Activated CD4-positive, alpha-beta T cell treated with anti-CD3 and anti-CD28 coated beads, Interleukin-2, amount 50 U/mL, for 4 hours (primary cell): ENCODE data around the gene TUBB.

ENCODE experiments used
- DNase-seq, 2 experiments: peaks; one replicate each; pipeline ENCODE4 v3.0.0-alpha.2; 2020

The TUBB gene

GRCh38 chr6:30719791-30720737, at the start of gene TUBB:
TUBB (plus strand) TSS chr6:30720352; CDS start chr6:30720507, 155 bp downstream.
- peak; percentile 91 to 92 for DNase-seq

- no peak for DNase-seq
These were observed 49.2 kb upstream of the TUBB start for GRCh38 chr6:30670760-30671527.

- DNase-seq = peak; percentile 86 to 87
These were observed 47.5 kb upstream of the TUBB start, which contains the start of gene DHX16 for GRCh38 chr6:30672445-30673253. DHX16 (minus strand) TSS chr6:30673006; CDS start chr6:30672841, 165 bp downstream.

- DNase-seq = no peak
These were observed 43.4 kb upstream of the TUBB start for GRCh38 chr6:30676660-30677285.

GRCh38 chr6:30678964-30679726, 41.0 kb upstream of the TUBB start:
- DNase-seq = peak; percentile 89 to 90

GRCh38 chr6:30679765-30680535, 40.2 kb upstream of the TUBB start:
- no peak for DNase-seq

- no peak for DNase-seq
These were observed 38.4 kb upstream of the TUBB start for GRCh38 chr6:30681766-30682142.

GRCh38 chr6:30682143-30683117, 37.7 kb upstream of the TUBB start:
- peak; percentile 88 to 89 for DNase-seq

- no peak for DNase-seq
These were observed 36.8 kb upstream of the TUBB start for GRCh38 chr6:30683183-30683979.

- no peak for DNase-seq
These were observed 36.2 kb upstream of the TUBB start for GRCh38 chr6:30683980-30684338.

GRCh38 chr6:30684386-30685156, 35.6 kb upstream of the TUBB start:
- peak; percentile 47 to 48 for DNase-seq

- DNase-seq = no peak
These were observed 34.8 kb upstream of the TUBB start for GRCh38 chr6:30685157-30686008.

- peak; percentile 86 to 87 for DNase-seq
These were observed 33.9 kb upstream of the TUBB start, which contains the start of gene PPP1R18 for GRCh38 chr6:30686009-30686907. PPP1R18 (minus strand) TSS chr6:30686645; CDS start chr6:30686018, 627 bp downstream.

- DNase-seq = peak; percentile 69 to 73
These were observed 33.1 kb upstream of the TUBB start for GRCh38 chr6:30686908-30687658.
